GM23338 (cell line): ENCODE measurements around the gene ANKMY2.

ENCODE experiments used
- CREB1 ChIP-seq: fragments of 250-450 bp; sonication (Bioruptor Pico); IDR thresholded peaks from 2 replicates; pipeline ENCODE4 v1.5.0; 2020; ENCODE audit warnings: low read depth, mild to moderate bottlenecking, moderate library complexity
- EZH2 ChIP-seq: fragments of 200-600 bp; sonication (generic); IDR thresholded peaks from one replicate; pipeline ENCODE4 v1.8.0; 2017; ENCODE audit warnings: antibody characterized with exemption, mild to moderate bottlenecking, low read depth; ENCODE audit not compliant: unreplicated experiment
- NANOG ChIP-seq: IDR thresholded peaks from 2 replicates; pipeline ENCODE4 v1.6.1; 2016; ENCODE audit warnings: antibody characterized with exemption, borderline replicate concordance
- POLR2AphosphoS5 ChIP-seq: IDR thresholded peaks from 2 replicates; pipeline ENCODE4 v1.6.1; 2016; ENCODE audit warnings: antibody characterized with exemption, low read depth
- TF ChIP-seq, protein P1 (sequence below), 2 experiments: fragments of 200-600 bp in 1 of 2; sonication (generic) in 1 of 2; conservative IDR thresholded peaks; 2 replicates each; pipeline versions ENCODE4 v1.5.1 to v1.6.1; 2016 to 2017; ENCODE audit warnings: antibody characterized with exemption in 2 of 2, low read depth in 2 of 2, mild to moderate bottlenecking in 2 of 2, moderate library complexity in 1 of 2
- TF ChIP-seq, protein P2 (sequence below): fragments of 250-450 bp; sonication (Bioruptor Pico); IDR thresholded peaks from 2 replicates; pipeline ENCODE4 v1.5.0; 2020; ENCODE audit warnings: mild to moderate bottlenecking, moderate library complexity
- TF ChIP-seq, protein P3 (sequence below): IDR thresholded peaks from one replicate; pipeline ENCODE4 v1.6.1; 2018; ENCODE audit warnings: antibody characterized with exemption; ENCODE audit not compliant: unreplicated experiment

DNA sequence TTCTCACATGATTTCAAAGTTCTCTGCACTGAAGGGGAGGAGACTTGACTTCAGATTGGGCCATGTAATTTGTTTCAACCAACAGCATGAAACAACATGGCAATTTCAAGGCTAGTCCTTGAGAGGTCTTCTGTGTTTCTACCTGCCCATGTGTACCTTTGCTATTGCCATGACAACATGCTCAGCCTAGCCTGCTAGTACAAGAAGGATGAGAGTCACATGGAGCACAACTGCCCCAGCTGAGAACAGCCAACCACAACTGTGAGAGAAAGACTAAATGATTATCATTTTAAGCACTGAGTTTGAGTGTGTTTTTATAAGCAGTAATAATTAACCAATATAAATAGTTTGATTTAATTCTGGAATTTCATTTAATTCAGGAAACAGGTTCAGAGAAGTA is 41.9 kb downstream of the ANKMY2 start:
- no peak for TF ChIP-seq EZH2
- TF ChIP-seq, protein P1, sequence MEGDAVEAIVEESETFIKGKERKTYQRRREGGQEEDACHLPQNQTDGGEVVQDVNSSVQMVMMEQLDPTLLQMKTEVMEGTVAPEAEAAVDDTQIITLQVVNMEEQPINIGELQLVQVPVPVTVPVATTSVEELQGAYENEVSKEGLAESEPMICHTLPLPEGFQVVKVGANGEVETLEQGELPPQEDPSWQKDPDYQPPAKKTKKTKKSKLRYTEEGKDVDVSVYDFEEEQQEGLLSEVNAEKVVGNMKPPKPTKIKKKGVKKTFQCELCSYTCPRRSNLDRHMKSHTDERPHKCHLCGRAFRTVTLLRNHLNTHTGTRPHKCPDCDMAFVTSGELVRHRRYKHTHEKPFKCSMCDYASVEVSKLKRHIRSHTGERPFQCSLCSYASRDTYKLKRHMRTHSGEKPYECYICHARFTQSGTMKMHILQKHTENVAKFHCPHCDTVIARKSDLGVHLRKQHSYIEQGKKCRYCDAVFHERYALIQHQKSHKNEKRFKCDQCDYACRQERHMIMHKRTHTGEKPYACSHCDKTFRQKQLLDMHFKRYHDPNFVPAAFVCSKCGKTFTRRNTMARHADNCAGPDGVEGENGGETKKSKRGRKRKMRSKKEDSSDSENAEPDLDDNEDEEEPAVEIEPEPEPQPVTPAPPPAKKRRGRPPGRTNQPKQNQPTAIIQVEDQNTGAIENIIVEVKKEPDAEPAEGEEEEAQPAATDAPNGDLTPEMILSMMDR (conservative IDR thresholded peaks at IDR 0.05; ENCODE audit: low read depth in 2 of 2), result no peak
- TF ChIP-seq POLR2AphosphoS5, result no peak
- TF ChIP-seq, protein P2, sequence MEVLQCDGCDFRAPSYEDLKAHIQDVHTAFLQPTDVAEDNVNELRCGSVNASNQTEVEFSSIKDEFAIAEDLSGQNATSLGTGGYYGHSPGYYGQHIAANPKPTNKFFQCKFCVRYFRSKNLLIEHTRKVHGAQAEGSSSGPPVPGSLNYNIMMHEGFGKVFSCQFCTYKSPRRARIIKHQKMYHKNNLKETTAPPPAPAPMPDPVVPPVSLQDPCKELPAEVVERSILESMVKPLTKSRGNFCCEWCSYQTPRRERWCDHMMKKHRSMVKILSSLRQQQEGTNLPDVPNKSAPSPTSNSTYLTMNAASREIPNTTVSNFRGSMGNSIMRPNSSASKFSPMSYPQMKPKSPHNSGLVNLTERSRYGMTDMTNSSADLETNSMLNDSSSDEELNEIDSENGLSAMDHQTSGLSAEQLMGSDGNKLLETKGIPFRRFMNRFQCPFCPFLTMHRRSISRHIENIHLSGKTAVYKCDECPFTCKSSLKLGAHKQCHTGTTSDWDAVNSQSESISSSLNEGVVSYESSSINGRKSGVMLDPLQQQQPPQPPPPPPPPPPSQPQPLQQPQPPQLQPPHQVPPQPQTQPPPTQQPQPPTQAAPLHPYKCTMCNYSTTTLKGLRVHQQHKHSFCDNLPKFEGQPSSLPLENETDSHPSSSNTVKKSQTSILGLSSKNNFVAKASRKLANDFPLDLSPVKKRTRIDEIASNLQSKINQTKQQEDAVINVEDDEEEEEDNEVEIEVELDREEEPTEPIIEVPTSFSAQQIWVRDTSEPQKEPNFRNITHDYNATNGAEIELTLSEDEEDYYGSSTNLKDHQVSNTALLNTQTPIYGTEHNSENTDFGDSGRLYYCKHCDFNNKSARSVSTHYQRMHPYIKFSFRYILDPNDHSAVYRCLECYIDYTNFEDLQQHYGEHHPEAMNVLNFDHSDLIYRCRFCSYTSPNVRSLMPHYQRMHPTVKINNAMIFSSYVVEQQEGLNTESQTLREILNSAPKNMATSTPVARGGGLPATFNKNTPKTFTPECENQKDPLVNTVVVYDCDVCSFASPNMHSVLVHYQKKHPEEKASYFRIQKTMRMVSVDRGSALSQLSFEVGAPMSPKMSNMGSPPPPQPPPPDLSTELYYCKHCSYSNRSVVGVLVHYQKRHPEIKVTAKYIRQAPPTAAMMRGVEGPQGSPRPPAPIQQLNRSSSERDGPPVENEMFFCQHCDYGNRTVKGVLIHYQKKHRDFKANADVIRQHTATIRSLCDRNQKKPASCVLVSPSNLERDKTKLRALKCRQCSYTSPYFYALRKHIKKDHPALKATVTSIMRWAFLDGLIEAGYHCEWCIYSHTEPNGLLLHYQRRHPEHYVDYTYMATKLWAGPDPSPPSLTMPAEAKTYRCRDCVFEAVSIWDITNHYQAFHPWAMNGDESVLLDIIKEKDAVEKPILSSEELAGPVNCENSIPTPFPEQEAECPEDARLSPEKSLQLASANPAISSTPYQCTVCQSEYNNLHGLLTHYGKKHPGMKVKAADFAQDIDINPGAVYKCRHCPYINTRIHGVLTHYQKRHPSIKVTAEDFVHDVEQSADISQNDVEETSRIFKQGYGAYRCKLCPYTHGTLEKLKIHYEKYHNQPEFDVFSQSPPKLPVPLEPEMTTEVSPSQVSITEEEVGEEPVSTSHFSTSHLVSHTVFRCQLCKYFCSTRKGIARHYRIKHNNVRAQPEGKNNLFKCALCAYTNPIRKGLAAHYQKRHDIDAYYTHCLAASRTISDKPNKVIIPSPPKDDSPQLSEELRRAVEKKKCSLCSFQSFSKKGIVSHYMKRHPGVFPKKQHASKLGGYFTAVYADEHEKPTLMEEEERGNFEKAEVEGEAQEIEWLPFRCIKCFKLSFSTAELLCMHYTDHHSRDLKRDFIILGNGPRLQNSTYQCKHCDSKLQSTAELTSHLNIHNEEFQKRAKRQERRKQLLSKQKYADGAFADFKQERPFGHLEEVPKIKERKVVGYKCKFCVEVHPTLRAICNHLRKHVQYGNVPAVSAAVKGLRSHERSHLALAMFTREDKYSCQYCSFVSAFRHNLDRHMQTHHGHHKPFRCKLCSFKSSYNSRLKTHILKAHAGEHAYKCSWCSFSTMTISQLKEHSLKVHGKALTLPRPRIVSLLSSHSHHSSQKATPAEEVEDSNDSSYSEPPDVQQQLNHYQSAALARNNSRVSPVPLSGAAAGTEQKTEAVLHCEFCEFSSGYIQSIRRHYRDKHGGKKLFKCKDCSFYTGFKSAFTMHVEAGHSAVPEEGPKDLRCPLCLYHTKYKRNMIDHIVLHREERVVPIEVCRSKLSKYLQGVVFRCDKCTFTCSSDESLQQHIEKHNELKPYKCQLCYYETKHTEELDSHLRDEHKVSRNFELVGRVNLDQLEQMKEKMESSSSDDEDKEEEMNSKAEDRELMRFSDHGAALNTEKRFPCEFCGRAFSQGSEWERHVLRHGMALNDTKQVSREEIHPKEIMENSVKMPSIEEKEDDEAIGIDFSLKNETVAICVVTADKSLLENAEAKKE (CRISPR knock-in tag), result no peak
- TF ChIP-seq, protein P3, sequence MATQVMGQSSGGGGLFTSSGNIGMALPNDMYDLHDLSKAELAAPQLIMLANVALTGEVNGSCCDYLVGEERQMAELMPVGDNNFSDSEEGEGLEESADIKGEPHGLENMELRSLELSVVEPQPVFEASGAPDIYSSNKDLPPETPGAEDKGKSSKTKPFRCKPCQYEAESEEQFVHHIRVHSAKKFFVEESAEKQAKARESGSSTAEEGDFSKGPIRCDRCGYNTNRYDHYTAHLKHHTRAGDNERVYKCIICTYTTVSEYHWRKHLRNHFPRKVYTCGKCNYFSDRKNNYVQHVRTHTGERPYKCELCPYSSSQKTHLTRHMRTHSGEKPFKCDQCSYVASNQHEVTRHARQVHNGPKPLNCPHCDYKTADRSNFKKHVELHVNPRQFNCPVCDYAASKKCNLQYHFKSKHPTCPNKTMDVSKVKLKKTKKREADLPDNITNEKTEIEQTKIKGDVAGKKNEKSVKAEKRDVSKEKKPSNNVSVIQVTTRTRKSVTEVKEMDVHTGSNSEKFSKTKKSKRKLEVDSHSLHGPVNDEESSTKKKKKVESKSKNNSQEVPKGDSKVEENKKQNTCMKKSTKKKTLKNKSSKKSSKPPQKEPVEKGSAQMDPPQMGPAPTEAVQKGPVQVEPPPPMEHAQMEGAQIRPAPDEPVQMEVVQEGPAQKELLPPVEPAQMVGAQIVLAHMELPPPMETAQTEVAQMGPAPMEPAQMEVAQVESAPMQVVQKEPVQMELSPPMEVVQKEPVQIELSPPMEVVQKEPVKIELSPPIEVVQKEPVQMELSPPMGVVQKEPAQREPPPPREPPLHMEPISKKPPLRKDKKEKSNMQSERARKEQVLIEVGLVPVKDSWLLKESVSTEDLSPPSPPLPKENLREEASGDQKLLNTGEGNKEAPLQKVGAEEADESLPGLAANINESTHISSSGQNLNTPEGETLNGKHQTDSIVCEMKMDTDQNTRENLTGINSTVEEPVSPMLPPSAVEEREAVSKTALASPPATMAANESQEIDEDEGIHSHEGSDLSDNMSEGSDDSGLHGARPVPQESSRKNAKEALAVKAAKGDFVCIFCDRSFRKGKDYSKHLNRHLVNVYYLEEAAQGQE, result no peak
- TF ChIP-seq CREB1 (CRISPR knock-in tag), result no peak
- no peak for TF ChIP-seq NANOG
